Activated CD8-positive, alpha-beta memory T cell treated with anti-CD3 and anti-CD28 coated beads, Interleukin-2, amount 50 U/mL, for 48 hours (primary cell): ENCODE measurements around the gene SNTG2.
"Not testable (repeated sequence)": the region's sequence is repeated elsewhere in the genome, so short reads cannot be mapped to it uniquely, and the experiment has no call there.

ENCODE experiments used
- DNase-seq: peaks from one replicate; pipeline ENCODE4 v3.0.0-alpha.2; 2020

SNTG2 gene

GRCh38 chr2:1394709-1395408, 444.2 kb downstream of the SNTG2 start:
- no peak for DNase-seq

GRCh38 chr2:1397350-1397749, 446.7 kb downstream of the SNTG2 start:
- DNase-seq: no peak

GRCh38 chr2:1398191-1398590, 447.5 kb downstream of the SNTG2 start:
- no peak for DNase-seq

GRCh38 chr2:1400943-1401735, 450.5 kb downstream of the SNTG2 start:
- DNase-seq: no peak

DNA sequence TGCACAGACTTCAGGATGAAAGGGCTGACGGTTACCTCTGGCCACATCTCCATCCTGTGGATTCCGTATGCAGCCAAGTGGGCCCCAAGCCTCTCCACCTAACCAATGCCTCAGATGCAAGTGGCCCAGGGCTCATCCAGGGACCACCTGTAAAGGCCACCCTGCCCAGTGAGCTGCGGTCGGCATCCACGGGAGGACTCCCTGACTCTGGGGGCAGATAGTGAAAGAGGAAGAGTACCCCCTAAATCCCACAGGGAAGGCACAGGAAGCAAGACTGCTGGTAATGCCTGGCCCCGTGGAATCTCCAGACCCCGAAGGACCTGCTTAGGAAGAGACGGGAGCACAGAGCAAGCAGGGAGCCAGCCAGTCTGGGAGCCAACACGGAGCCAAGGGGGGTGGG, 451.4 kb downstream of the SNTG2 start:
- no peak for DNase-seq

- DNase-seq: no peak
These were observed 452.9 kb downstream of the SNTG2 start for GRCh38 chr2:1403565-1403964.

- DNase-seq: no peak
These were observed 454.5 kb downstream of the SNTG2 start for GRCh38 chr2:1405124-1405523.

DNA sequence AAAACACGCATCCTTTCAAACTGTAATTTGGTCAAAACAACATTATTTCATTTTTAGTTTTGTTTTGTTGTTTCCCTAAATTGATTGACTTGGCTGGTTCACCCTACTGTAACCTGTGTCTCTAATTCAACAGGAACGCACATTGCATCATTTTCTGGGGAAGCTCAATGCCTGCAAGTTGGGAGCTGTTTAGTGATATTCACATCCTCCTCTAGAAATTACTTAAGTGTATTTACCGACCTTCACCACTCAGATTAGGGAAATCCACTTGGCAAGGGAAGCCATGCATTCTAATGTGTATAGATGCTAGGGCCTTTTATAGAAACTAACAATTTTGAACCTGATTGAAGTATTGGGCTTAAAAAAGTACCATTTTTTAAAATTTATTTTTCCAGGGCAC, 455.3 kb downstream of the SNTG2 start:
- no peak for DNase-seq

DNA sequence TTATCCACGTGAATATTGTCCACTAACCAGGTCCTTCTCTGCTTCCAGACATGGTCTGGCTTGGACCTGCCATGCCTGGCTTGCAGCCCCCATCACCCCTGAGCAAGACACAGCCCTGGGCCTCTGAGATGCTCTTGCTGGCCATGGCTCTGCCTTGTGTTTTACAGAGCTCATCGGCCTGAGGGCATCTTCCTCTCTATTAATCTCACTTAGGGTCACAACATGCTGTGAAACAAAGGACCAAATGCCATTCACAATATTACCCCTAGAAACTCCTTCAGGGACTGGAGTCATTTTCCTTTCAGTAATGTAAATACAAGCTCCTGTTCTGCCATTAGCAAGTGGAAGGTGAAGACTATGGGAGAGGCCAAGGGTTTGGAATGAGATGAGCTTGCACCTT, 455.8 kb downstream of the SNTG2 start:
- DNase-seq: no peak

- DNase-seq: no peak
These were observed 457.5 kb downstream of the SNTG2 start for GRCh38 chr2:1407950-1408675.

- no peak for DNase-seq
These were observed 462.6 kb downstream of the SNTG2 start, which contains the start of gene TPO for GRCh38 chr2:1413156-1413710. TSS of gene TPO (plus strand) at chr2:1413463. CDS start at chr2:1414409, 946 bp downstream.

- no peak for DNase-seq
These were observed 463.5 kb downstream of the SNTG2 start for GRCh38 chr2:1414121-1414520.

GRCh38 chr2:1414901-1415300, 464.3 kb downstream of the SNTG2 start:
- DNase-seq: not testable (repeated sequence)

GRCh38 chr2:1415501-1415900, 464.9 kb downstream of the SNTG2 start:
- DNase-seq: no peak
